HG02970 (cell line): ENCODE results near the gene TICRR.
"Not testable (repeated sequence)": the region's sequence is repeated elsewhere in the genome, so short reads cannot be mapped to it uniquely, and the experiment has no call there.

Experiments
- ATAC-seq: cut with Tn5 transposase; IDR thresholded peaks from one replicate; pipeline ENCODE4 v1.9.1; 2021; ENCODE audit warnings: mild to moderate bottlenecking, moderate library complexity, moderate number of reproducible peaks; ENCODE audit not compliant: unreplicated experiment, low FRiP score

TICRR gene

GRCh38 chr15:89559769-89560264 is 15.5 kb upstream of the TICRR start:
- ATAC-seq: no peak

- ATAC-seq: no peak
Measured at GRCh38 chr15:89566181-89566580, 9.1 kb upstream of the TICRR start.

DNA sequence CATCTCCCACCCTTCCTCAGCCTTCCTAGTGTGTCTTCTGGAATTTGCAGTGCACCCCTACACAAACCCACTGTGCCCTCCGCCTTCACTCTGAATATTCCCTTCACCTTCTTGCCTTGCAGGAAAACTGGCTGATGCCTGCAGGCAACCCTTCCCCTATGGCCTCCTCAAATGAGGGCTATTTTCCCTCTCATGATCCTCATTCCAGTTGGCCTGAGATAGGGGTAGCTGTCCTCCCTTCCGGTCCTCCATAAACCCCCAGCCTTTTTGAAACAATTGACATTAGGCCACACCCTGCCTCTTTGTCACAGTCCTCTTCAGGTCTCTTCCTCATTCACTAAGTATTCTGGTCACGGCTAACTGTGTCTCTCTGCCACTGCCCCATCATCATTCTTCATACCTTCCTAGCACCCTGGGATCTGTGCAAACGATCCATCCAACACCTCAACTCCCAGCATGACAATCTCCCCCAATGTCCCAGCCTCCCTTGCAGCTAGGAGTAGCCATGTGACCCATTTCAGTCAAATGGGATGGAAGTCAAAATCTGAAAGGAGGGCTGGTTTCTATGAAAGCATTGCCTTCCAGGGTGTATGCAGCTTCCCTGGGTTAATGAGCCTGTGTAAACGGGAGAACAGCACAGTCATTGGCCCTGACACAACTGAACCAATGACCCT is 8.5 kb upstream of the TICRR start:
- ATAC-seq: no peak

DNA sequence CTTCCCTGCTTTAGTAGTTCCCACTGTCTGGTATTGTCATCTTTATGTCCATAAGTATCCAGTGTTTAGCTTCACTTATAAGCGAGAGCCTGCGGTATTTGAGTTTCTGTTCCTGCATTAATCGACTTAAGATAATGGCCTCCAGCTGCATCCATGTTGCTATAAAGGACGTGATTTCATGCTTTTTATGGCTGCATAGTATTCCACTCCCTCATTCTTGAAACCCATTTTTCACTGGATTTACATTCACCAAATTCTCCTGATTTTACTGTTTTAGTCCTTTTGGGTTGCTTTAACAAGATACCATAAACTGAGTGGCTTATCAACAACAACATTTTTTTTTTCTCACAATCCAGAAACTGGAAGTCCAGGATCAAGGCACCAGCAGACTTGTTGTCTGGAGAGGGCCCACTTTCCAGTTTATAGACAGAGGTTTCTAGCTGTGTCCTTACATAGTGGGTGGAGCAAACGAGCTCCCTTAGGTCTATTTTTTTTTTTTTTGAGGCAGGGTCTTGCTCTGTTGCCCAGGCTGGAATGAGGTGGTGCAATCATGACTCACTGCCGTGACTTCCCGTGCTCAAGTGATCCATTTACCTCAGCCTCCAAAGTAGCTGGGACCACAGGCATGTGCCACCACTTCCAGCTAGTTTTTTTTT is 6.1 kb upstream of the TICRR start:
- no peak for ATAC-seq

DNA sequence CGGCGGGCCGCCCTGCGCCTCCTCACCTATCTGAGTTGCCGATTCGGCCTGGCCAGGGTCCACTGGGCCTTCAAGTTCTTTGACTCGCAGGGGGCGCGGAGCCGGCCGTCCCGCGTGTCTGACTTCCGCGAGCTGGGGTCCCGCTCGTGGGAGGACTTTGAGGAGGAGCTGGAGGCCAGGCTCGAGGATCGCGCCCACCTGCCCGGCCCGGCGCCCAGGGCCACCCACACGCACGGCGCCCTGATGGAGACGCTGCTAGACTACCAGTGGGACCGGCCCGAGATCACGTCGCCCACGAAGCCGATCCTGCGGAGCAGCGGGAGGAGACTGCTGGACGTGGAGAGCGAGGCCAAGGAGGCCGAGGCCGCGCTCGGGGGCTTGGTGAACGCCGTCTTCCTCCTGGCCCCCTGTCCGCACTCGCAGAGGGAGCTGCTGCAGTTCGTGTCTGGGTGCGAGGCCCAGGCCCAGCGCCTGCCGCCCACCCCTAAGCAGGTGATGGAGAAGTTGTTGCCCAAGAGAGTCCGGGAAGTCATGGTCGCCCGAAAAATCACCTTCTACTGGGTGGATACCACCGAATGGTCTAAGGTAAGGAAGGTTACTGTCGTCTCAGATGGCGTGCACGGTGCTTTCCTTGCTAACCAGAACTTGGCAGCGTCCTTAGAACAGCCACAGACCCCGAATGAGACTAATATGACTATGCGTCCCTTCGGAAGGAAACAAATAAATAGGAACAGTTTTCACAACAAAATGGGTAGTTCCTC is 567 bp downstream of the TICRR start:
- no peak for ATAC-seq

GRCh38 chr15:89576417-89576773 is 1.1 kb downstream of the TICRR start:
- ATAC-seq: no peak

GRCh38 chr15:89577776-89578115 is 2.5 kb downstream of the TICRR start:
- no peak for ATAC-seq

DNA sequence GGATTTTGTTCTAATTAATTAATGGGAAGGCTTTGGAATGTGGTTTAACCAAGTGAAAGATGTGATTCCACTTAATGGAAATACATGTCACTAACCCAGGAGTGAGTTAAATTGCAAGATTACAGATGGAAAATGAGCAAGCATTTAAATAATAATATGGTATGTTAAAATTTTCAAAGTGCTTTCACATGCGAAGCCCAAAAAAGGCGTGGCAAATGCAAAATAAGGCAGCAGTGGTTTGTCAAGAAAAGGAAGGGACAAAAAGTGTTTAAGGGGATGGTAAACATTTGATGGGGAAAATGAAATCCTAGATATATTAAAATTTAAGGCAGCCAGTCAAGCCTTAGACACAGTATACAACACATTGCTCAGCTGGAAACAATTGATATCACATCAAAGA is 2.9 kb downstream of the TICRR start:
- no peak for ATAC-seq

DNA sequence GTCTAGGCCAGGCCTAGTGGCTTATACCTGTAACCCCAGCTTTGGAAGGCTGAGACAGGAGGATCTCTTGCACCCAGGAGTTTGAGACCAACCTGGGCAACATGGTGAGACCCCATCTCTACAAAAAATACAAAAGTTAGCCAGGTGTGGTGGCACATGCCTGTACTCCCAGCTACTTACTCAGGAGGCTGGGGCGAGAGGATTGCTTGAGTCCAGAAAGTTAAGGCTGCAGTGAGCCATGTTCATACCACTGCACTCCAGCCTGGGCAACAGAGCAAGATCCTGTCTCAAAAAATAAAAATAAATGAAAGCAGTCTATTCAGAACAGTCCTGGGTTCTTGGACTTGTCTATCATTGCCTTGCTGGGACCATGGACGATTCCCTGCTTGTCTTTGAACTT is 5.5 kb downstream of the TICRR start:
- not testable (repeated sequence) for ATAC-seq

DNA sequence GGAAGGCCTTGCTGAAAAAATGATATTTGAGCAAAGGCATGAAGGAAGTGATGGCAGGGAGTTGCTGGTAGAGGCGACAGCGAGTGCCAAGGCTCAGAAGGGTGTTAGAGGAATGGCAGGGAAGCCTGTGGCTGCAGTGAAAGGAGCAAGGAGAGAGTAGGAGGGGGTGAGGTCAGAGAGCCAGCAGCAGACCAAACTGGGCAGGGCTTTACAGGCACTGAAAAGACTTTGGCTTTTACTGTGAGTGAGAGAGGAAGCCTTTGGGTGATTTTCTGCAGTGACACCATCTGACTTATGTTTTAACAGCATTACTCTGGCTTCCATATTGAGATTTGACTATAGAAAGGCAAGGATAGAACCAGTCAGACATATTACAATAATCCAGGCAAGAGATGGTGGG is 11.4 kb downstream of the TICRR start:
- no peak for ATAC-seq

GRCh38 chr15:89587955-89588354 is 12.7 kb downstream of the TICRR start:
- ATAC-seq: no peak

DNA sequence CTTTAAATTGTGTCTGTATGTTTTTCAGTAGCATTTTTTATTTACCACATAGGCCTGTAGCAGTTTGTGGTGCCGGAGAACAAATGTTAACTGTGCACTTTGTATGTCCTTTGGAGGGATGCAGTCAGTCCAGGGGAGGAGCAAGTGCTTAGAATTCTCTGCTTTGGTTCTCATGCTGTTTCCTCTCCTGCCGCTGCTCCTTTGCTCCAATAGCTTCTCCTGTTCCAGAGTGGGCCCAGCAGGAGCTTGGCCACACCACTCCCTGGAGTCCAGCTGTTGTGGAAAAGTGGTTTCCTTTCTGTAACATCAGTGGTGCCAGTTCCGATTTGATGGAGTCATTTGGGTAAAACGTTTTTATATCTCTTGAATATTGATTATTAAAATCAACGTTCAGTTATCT is 16.6 kb downstream of the TICRR start:
- ATAC-seq: no peak

- ATAC-seq: no peak
Measured at GRCh38 chr15:89593018-89593417, 17.7 kb downstream of the TICRR start.

DNA sequence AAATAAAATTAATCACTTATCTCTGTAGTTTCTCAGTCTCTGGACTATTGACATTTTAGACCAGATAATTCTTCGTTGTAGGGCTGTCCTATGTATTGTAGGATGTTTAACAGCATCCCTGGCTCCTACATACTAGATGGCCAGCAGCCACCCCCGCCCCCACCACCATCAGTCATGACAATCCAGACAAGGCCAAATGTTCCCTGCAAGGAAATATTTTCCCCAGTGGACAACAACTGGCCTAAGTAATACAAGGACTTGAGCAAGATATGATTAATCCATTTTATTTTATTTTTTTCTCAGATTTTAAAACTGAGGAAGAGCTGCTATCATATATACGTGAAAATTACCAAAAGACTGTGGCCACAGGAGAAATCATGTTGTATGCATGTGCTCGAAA is 23.8 kb downstream of the TICRR start:
- no peak for ATAC-seq

GRCh38 chr15:89611317-89611716 is 36.0 kb downstream of the TICRR start:
- no peak for ATAC-seq

DNA sequence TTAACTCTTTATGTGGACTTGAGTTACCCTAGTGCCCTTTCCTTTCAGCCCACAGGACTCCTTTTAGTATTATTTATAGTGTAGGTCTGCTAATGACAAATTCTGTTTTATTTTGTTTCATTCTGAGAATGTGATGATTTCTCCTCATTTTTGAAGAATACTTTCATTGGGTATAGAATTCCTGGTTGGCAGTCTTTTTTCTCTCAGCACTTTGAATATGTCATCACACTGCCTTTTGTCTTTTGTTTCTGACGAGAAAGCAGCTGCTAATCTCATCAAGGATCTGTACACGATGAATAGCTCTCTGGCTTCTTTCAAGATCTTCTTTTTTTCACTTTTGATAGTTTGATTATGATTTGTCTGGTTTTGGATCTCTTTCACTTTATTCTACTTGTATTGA is 37.8 kb downstream of the TICRR start:
- ATAC-seq: no peak

GRCh38 chr15:89614164-89614563 is 38.9 kb downstream of the TICRR start:
- ATAC-seq: no peak

- ATAC-seq: no peak
Measured at GRCh38 chr15:89615135-89615534, 39.9 kb downstream of the TICRR start.

DNA sequence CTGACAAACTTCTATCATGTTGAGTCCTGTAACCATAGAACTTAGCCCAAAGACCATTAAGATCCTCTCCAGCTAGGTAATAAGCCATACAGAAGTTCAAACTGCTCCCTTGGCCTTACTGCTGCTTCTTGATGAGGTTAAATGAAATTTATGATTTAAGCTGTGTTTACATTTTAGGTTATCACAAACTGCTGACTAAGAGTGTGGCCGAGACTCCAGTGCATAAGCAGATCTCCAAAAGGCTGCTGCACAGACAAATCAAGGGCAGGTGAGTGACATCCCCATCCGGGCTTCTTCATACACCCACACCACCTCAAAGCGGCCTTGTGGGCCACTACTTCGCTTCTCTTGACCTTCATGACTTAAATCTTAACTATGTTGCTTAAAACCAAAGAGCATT is 41.0 kb downstream of the TICRR start:
- no peak for ATAC-seq

DNA sequence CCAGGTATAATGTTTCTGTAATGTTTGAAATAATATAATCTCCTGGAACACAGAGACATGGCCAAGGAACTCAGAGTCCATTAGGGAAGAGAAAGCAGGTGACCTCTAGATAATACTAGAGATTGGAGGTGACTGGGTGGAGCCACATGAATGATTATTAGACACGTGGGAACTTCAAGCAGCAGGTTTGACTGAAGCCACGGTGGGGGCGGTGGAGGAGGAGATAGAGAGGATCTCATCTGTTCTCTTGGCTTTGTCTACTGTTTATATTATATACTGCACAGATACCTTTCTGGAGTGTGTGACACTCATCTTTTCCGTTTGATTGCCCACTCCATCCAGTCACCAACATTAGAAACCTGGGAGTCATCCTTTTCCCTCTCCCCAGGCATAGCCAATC is 46.3 kb downstream of the TICRR start:
- ATAC-seq: no peak

- no peak for ATAC-seq
Measured at GRCh38 chr15:89623165-89623564, 47.9 kb downstream of the TICRR start.

DNA sequence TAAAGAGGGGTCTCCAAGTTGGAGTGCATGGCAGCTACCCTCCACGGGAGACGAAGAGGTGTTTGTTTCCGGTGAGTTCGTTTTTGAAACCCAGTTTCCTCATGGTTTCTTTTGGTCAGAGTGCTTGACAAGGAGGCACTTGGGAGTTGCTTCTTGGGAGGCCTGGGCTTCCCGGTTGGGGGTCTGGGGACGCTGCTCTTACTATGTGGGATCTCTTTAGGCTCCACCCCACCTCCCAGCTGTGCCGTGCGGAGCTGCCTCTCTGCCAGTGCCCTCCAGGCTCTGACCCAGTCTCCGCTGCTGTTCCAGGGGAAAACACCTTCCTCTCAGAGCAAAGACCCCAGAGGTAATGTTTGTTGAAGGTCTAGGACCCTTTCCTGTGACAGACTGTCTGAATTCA is 50.4 kb downstream of the TICRR start:
- ATAC-seq: no peak
